GM21619 (cell line): ENCODE measurements around the gene LGALS7.
A peak's percentile ranks its signal among the peaks of the same experiment; 100 is the strongest.
"Not testable (repeated sequence)": the region's sequence is repeated elsewhere in the genome, so short reads cannot be mapped to it uniquely, and the experiment has no call there.

Experiments used
- ATAC-seq: cut with Tn5 transposase; IDR thresholded peaks from one replicate; pipeline ENCODE4 v1.9.1; 2021; ENCODE audit not compliant: unreplicated experiment

The LGALS7 gene

GRCh38 chr19:38774181-38774950 is 1.0 kb upstream of the LGALS7 start:
- no peak for ATAC-seq

GRCh38 chr19:38771569-38771968 is 1.7 kb downstream of the LGALS7 start:
- not testable (repeated sequence) for ATAC-seq

- not testable (repeated sequence) for ATAC-seq
These were observed 2.4 kb downstream of the LGALS7 start for GRCh38 chr19:38770949-38771275.

GRCh38 chr19:38770228-38770948 is 2.9 kb downstream of the LGALS7 start:
- ATAC-seq: not testable (repeated sequence)

- ATAC-seq: peak; percentile 59
These were observed 3.6 kb downstream of the LGALS7 start for GRCh38 chr19:38769635-38770211.

GRCh38 chr19:38766276-38767047 is 6.9 kb downstream of the LGALS7 start:
- no peak for ATAC-seq

GRCh38 chr19:38765214-38765613 is 8.1 kb downstream of the LGALS7 start:
- ATAC-seq: no peak

- no peak for ATAC-seq
These were observed 9.5 kb downstream of the LGALS7 start for GRCh38 chr19:38763795-38764220.

- ATAC-seq: not testable (repeated sequence)
These were observed 11.4 kb downstream of the LGALS7 start for GRCh38 chr19:38761884-38762389.

GRCh38 chr19:38760805-38761517 is 12.4 kb downstream of the LGALS7 start:
- ATAC-seq: not testable (repeated sequence)

GRCh38 chr19:38759590-38760003 is 13.7 kb downstream of the LGALS7 start:
- ATAC-seq: no peak

GRCh38 chr19:38754196-38754595 is 19.1 kb downstream of the LGALS7 start:
- ATAC-seq: not testable (repeated sequence)

GRCh38 chr19:38753783-38754182 is 19.5 kb downstream of the LGALS7 start:
- not testable (repeated sequence) for ATAC-seq

- no peak for ATAC-seq
These were observed 28.0 kb downstream of the LGALS7 start for GRCh38 chr19:38745316-38745715.

- ATAC-seq: no peak
These were observed 28.4 kb downstream of the LGALS7 start for GRCh38 chr19:38744874-38745273.

- no peak for ATAC-seq
These were observed 29.0 kb downstream of the LGALS7 start, which contains the start of gene CAPN12 for GRCh38 chr19:38744298-38744681. TSS of gene CAPN12 (minus strand) at chr19:38744474. CDS start at chr19:38744165, 309 bp downstream.

- no peak for ATAC-seq
These were observed 29.7 kb downstream of the LGALS7 start for GRCh38 chr19:38743394-38744297.

GRCh38 chr19:38742906-38743305 is 30.4 kb downstream of the LGALS7 start:
- no peak for ATAC-seq

GRCh38 chr19:38742296-38742695 is 31.0 kb downstream of the LGALS7 start:
- no peak for ATAC-seq
